Neural cell (in vitro differentiated cells): ENCODE data around the gene SSTR5. TPM values are rescaled to one million over a fixed set of nuclear protein-coding genes. Genes with fewer than 3 reads are reported as not detected.

Source experiments
- H2AFZ ChIP-seq: fragments of 200-600, 300-800 bp; sonication (generic), shearing (Covaris generic); 2 replicates; pipeline ENCODE4 v1.6.0; 2014; ENCODE audit warnings: low read depth, mild to moderate bottlenecking, antibody characterized with exemption, low read length, moderate library complexity
- H3F3A ChIP-seq: fragments of 200-600 bp; shearing (Covaris generic); 2 replicates; pipeline ENCODE4 v1.6.1; 2016; ENCODE audit warnings: mild to moderate bottlenecking, moderate library complexity, mixed read lengths, antibody characterized with exemption, low read length; ENCODE audit not compliant: insufficient read depth, poor library complexity, severe bottlenecking
- H3K27ac ChIP-seq: fragments of 200-600, 300-800 bp; sonication (generic), shearing (Covaris generic); 2 replicates; pipeline ENCODE4 v1.5.1; 2014; ENCODE audit warnings: mild to moderate bottlenecking, low read length, moderate library complexity
- H3K27me3 ChIP-seq: fragments of 300-800, 200-600 bp; sonication (generic), shearing (Covaris generic); 2 replicates; pipeline ENCODE4 v1.6.0; 2014; ENCODE audit warnings: mild to moderate bottlenecking, low read depth, low read length, moderate library complexity; ENCODE audit not compliant: insufficient read depth
- H3K36me3 ChIP-seq: fragments of 300-800, 200-600 bp; sonication (generic), shearing (Covaris generic); 2 replicates; pipeline ENCODE4 v1.5.1; 2014; ENCODE audit warnings: mild to moderate bottlenecking, antibody characterized with exemption, low read length, moderate library complexity; ENCODE audit not compliant: insufficient read depth
- H3K4me2 ChIP-seq: fragments of 300-800, 200-600 bp; sonication (generic), shearing (Covaris generic); 2 replicates; pipeline ENCODE4 v1.6.0; 2014; ENCODE audit warnings: mild to moderate bottlenecking, low read length
- H3K4me3 ChIP-seq: fragments of 300-800, 200-600 bp; sonication (generic), shearing (Covaris generic); 2 replicates; pipeline ENCODE4 v1.5.1; 2014; ENCODE audit warnings: mild to moderate bottlenecking, low read length, moderate library complexity
- H3K79me2 ChIP-seq: fragments of 200-600 bp; shearing (Covaris generic); replicated peaks from 2 replicates; pipeline ENCODE4 v1.6.0; 2014; ENCODE audit warnings: mild to moderate bottlenecking, low read length, moderate library complexity; ENCODE audit not compliant: insufficient read depth
- H3K9ac ChIP-seq: fragments of 300-800, 200-600 bp; sonication (generic), shearing (Covaris generic); 2 replicates; pipeline ENCODE4 v1.6.1; 2016; ENCODE audit warnings: mild to moderate bottlenecking, low read length, mixed read lengths
- H3K9me2 ChIP-seq: fragments of 200-600 bp; shearing (Covaris generic); 2 replicates; pipeline ENCODE4 v1.6.1; 2016; ENCODE audit warnings: mild to moderate bottlenecking, low read length, mixed read lengths; ENCODE audit not compliant: insufficient read depth
- H3K9me3 ChIP-seq: fragments of 200-600, 300-800 bp; sonication (generic), shearing (Covaris generic); 2 replicates; pipeline ENCODE4 v1.6.1; 2016; ENCODE audit warnings: mild to moderate bottlenecking, mixed run types, low read length, moderate library complexity, mixed read lengths
- H4K20me1 ChIP-seq: fragments of 200-600 bp; shearing (Covaris generic); 2 replicates; pipeline ENCODE4 v1.6.1; 2016; ENCODE audit warnings: mild to moderate bottlenecking, mixed run types; ENCODE audit not compliant: insufficient read depth
- EZH2 ChIP-seq: fragments of 200-600, 300-800 bp; shearing (Covaris generic), sonication (generic); IDR thresholded peaks from 2 replicates; pipeline ENCODE4 v1.6.1; 2014; ENCODE audit warnings: antibody characterized with exemption, low read length, borderline replicate concordance, mild to moderate bottlenecking; ENCODE audit not compliant: insufficient read depth, poor library complexity, severe bottlenecking
- MXI1 ChIP-seq: fragments of 450-650 bp; conservative IDR thresholded peaks from 2 replicates; pipeline ENCODE4 v1.6.1; 2014; ENCODE audit warnings: antibody characterized with exemption, mild to moderate bottlenecking; ENCODE audit not compliant: poor library complexity, severe bottlenecking
- POLR2AphosphoS5 ChIP-seq: IDR thresholded peaks from 2 replicates; pipeline ENCODE4 v1.6.1; 2012
- RAD21 ChIP-seq: fragments of 450-650 bp; conservative IDR thresholded peaks from 2 replicates; pipeline ENCODE4 v1.6.1; 2014; ENCODE audit warnings: antibody characterized with exemption, mild to moderate bottlenecking, moderate library complexity
- REST ChIP-seq: IDR thresholded peaks from 2 replicates; pipeline ENCODE4 v1.6.1; 2012; ENCODE audit warnings: borderline replicate concordance
- SMC3 ChIP-seq: fragments of 450-650 bp; conservative IDR thresholded peaks from 2 replicates; pipeline ENCODE4 v1.6.1; 2014; ENCODE audit warnings: antibody characterized with exemption, mild to moderate bottlenecking, moderate library complexity; ENCODE audit not compliant: poor library complexity
- TAF1 ChIP-seq: IDR thresholded peaks from 2 replicates; pipeline ENCODE4 v1.6.1; 2012; ENCODE audit warnings: low read depth
- polyA plus RNA-seq: library from polyadenylated mRNA; depleted of rRNA; stranded (reverse); fragments of >200 nt; gene quantifications from 2 replicates; pipeline ENCODE4 v1.2.3, GENCODE V29; 2014
- TF ChIP-seq, protein P1 (sequence below): fragments of 450-650 bp; IDR thresholded peaks from 2 replicates; pipeline ENCODE4 v1.5.1; 2014; ENCODE audit warnings: antibody characterized with exemption, mild to moderate bottlenecking, moderate library complexity; ENCODE audit not compliant: poor library complexity, severe bottlenecking

Gene SSTR5
- polyA plus RNA-seq, 1 donor from 2014 or later, result not detected

- Histone ChIP-seq H3K27ac (no peak overlapping the region), H3K9me2 (no peaks in the 10 kb centered on the region), H2AFZ (no peak overlapping the region), H3K27me3 (no peaks in the 10 kb centered on the region), H3K9ac (no peak overlapping the region), H3K4me2 (no peak overlapping the region), H3K36me3 (no peaks in the 10 kb centered on the region), H3K4me3 (no peak overlapping the region), H3K9me3 (no peaks in the 10 kb centered on the region), H3K79me2 (no peaks in the 10 kb centered on the region), H3F3A (no peaks in the 10 kb centered on the region), H4K20me1 (no peaks in the 10 kb centered on the region)
- TF ChIP-seq, protein P1, sequence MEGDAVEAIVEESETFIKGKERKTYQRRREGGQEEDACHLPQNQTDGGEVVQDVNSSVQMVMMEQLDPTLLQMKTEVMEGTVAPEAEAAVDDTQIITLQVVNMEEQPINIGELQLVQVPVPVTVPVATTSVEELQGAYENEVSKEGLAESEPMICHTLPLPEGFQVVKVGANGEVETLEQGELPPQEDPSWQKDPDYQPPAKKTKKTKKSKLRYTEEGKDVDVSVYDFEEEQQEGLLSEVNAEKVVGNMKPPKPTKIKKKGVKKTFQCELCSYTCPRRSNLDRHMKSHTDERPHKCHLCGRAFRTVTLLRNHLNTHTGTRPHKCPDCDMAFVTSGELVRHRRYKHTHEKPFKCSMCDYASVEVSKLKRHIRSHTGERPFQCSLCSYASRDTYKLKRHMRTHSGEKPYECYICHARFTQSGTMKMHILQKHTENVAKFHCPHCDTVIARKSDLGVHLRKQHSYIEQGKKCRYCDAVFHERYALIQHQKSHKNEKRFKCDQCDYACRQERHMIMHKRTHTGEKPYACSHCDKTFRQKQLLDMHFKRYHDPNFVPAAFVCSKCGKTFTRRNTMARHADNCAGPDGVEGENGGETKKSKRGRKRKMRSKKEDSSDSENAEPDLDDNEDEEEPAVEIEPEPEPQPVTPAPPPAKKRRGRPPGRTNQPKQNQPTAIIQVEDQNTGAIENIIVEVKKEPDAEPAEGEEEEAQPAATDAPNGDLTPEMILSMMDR, result no peak
- TF ChIP-seq MXI1 (no peak), RAD21 (no peak), TAF1 (no peak), EZH2 (no peak)
Observed at GRCh38 chr16:1049113-1049975, 23.2 kb upstream of the SSTR5 start.

DNA sequence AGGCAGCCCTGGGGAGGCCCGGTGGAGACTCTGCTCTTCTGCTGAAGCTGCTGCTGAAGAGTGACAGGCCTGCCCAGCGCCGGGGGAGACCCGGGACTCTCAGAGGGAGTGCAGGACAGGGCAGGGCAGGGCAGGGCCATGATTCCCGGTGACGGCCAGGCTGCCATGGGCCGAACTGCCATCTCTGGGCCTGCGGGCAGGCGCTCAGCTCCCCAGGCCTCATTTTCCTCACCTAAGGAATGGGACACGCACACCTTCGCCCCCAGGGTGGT, 22.6 kb upstream of the SSTR5 start:
- TF ChIP-seq TAF1, result no peak
- no peaks in the 10 kb centered on the region for H3K27me3 ChIP-seq
- no peaks in the 10 kb centered on the region for H3K9me2 ChIP-seq
- no peak overlapping the region for H3K27ac ChIP-seq
- H4K20me1 ChIP-seq, result no peaks in the 10 kb centered on the region
- no peaks in the 10 kb centered on the region for H3K9me3 ChIP-seq
- no peak overlapping the region for H3K9ac ChIP-seq
- no peak overlapping the region for H3K4me3 ChIP-seq
- H3F3A ChIP-seq, result no peaks in the 10 kb centered on the region
- no peaks in the 10 kb centered on the region for H3K79me2 ChIP-seq
- H3K4me2 ChIP-seq, result no peak overlapping the region
- no peak overlapping the region for H2AFZ ChIP-seq
- no peaks in the 10 kb centered on the region for H3K36me3 ChIP-seq

GRCh38 chr16:1050516-1050915, 22.0 kb upstream of the SSTR5 start:
- H4K20me1 ChIP-seq, result no peaks in the 10 kb centered on the region
- no peaks in the 10 kb centered on the region for H3K27me3 ChIP-seq
- no peak overlapping the region for H3K4me2 ChIP-seq
- no peak overlapping the region for H3K9ac ChIP-seq
- TF ChIP-seq MXI1 (no peak), REST (no peak), POLR2AphosphoS5 (no peak), RAD21 (no peak), EZH2 (no peak), TAF1 (no peak), SMC3 (no peak)
- H3K4me3 ChIP-seq, result no peak overlapping the region
- no peaks in the 10 kb centered on the region for H3K36me3 ChIP-seq
- H3K9me3 ChIP-seq, result no peaks in the 10 kb centered on the region
- no peaks in the 10 kb centered on the region for H3F3A ChIP-seq
- H3K79me2 ChIP-seq, result no peaks in the 10 kb centered on the region
- no peak overlapping the region for H2AFZ ChIP-seq
- H3K9me2 ChIP-seq, result no peaks in the 10 kb centered on the region
- H3K27ac ChIP-seq, result no peak overlapping the region
